GM12892 (cell line): Measurements from ENCODE around the gene KLF16.
A peak's percentile ranks its signal among the peaks of the same experiment; 100 is the strongest.

Source experiments
- DNase-seq: peaks from one replicate; pipeline ENCODE4 v3.0.0; 2011; ENCODE audit not compliant: insufficient read length
- FAIRE-seq: peaks from 2 replicates; lab custom pipeline; 2011; peaks lifted over from hg19 to GRCh38; lab: Jason Lieb, UNC
- POLR2A ChIP-seq: IDR thresholded peaks from 2 replicates; pipeline ENCODE4 v1.6.1; 2011; ENCODE audit warnings: low read depth, low read length, control low read depth
- POLR2AphosphoS5 ChIP-seq: IDR thresholded peaks from 2 replicates; pipeline ENCODE4 v1.6.1; 2011; ENCODE audit warnings: low read depth, low read length, control low read depth
- TAF1 ChIP-seq: IDR thresholded peaks from 2 replicates; pipeline ENCODE4 v1.6.1; 2011; ENCODE audit warnings: low read depth, mild to moderate bottlenecking, control low read depth, low read length, borderline replicate concordance

The KLF16 gene

GRCh38 chr19:1819341-1820255 lies 43.8 kb downstream of the KLF16 start:
- TF ChIP-seq POLR2A (no peak), TAF1 (no peak), POLR2AphosphoS5 (no peak)
- FAIRE-seq (no peak), DNase-seq (no peak)

GRCh38 chr19:1818549-1819195 lies 44.7 kb downstream of the KLF16 start:
- TF ChIP-seq POLR2A: no peak
- no peak for TF ChIP-seq TAF1
- no peak for TF ChIP-seq POLR2AphosphoS5
- DNase-seq: no peak
- FAIRE-seq: no peak

DNA sequence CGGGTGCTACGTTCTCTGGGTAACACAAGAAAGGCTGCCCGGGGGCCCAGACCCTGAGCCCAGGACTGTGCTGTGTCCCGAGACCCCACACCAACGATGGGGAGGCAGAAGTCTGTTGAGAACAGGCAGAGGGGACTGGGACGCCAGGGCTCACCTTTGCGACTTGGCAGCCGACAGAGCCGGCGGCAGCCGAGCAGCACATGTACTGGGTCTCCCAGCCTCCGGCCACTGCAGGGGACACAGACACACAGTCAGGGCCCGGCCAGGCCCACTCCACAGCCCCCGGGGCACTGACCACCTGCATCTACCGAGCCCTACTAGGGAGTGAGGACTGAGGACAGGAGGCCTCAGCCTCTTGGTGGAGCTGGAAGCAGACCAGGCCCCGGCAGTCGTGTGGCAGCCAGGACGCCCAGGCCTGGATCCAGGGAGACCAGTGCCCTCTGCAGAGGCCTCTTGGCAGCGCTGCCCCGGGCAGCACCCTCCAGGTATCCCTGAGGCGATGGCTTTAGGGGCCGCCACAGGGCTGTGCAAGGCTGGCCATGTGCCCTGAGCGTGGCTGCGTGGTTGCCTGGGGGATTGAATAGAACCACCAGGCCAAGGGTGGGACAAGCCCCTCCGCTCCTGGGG lies 45.7 kb downstream of the KLF16 start:
- TF ChIP-seq TAF1: no peak
- TF ChIP-seq POLR2AphosphoS5: no peak
- no peak for FAIRE-seq
- no peak for DNase-seq

DNA sequence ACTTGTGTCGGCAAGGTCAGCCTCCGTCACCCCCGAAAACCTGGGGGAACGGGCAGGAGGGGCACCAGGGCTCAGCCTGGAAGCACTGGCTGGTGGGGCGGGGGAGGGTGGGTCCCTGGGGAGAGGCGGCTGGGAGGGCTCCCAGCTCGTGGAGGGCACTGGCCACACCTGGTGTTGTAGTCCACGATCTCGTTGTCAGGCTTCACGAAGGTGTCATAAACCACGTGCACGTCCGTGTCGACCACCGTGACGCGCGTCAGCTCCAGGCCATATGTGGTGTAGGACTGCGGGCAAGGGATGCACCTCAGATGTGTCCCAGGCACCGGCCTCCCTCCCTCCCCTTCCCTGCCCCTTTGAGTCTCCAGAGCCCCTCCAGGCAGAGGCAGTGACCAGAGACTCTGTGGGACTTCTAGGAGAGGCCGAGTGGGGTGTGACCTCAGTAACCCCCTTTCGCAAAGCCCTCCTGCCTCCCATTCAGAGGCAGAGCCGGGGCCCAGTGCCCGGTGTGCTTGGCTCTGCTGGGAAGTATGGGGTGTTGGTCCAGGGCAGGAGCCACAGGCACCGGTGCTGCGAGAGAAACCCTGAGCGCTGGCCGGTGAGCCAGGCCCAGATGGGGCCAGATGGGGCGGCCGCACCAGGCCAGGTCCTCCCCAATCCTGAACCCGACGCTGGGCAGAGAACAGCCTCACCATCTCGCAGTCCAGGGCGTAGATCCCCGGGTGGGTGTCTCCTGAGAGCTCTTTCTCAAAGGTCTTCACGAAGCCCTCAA lies 46.7 kb downstream of the KLF16 start:
- DNase-seq (no peak), FAIRE-seq (no peak)
- no peak for TF ChIP-seq POLR2A
- no peak for TF ChIP-seq TAF1
- no peak for TF ChIP-seq POLR2AphosphoS5

GRCh38 chr19:1815605-1816529 lies 47.5 kb downstream of the KLF16 start:
- DNase-seq: no peak
- TF ChIP-seq TAF1 (no peak), POLR2AphosphoS5 (no peak), POLR2A (no peak)
- no peak for FAIRE-seq

- FAIRE-seq: no peak
- TF ChIP-seq TAF1 (no peak), POLR2AphosphoS5 (no peak), POLR2A (no peak; the same call in 1 of the 2 replicates)
- no peak for DNase-seq
These were observed 48.4 kb downstream of the KLF16 start for GRCh38 chr19:1814833-1815604.

DNA sequence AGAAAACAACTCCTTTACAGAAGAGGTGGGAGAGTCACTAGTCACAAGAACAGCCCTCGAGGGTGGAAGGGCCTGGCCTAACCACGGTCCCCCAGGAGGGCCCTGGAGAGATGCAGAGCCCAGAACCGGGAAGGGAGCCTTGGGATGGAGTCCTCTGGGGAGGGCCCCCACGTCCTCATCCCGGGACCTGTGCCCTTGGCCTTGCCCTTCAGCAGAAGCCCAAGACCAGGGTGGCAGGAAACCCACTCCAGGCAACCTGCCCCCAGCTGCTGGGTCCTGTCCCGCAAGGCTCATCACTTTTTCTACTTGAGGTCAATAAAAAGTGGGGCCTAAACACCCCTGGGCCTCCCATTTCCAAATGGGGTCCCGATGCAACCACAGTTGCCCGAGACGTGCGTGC lies 49.0 kb downstream of the KLF16 start:
- TF ChIP-seq POLR2AphosphoS5: no peak
- TF ChIP-seq POLR2A: no peak; the same call in 1 of the 2 replicates
- no peak for TF ChIP-seq TAF1
- FAIRE-seq (no peak), DNase-seq (no peak)

GRCh38 chr19:1813192-1814182 lies 49.9 kb downstream of the KLF16 start:
- DNase-seq: no peak
- FAIRE-seq: no peak
- TF ChIP-seq TAF1 (no peak), POLR2A (no peak), POLR2AphosphoS5 (no peak)

GRCh38 chr19:1812426-1813191 lies 50.8 kb downstream of the KLF16 start:
- FAIRE-seq (peak; percentile 93), DNase-seq (peak; percentile 95)
- TF ChIP-seq TAF1: no peak
- TF ChIP-seq POLR2A: no peak
- no peak for TF ChIP-seq POLR2AphosphoS5
